Chondrocyte (in vitro differentiated cells): ENCODE data around the gene ZNF488. TPM values are rescaled to one million over a fixed set of nuclear protein-coding genes. Genes with fewer than 3 reads are reported as not detected.

Source experiments
- DNase-seq: peaks from one replicate; pipeline ENCODE4 v3.0.0; 2021; ENCODE audit warnings: mixed read lengths, low spot score
- H3K27ac Mint-ChIP-seq: one replicate; pipeline ENCODE4 v1.8.0; 2021; ENCODE audit warnings: mild to moderate bottlenecking, moderate library complexity, mixed read lengths; ENCODE audit not compliant: unreplicated experiment
- H3K27me3 Mint-ChIP-seq: 2 replicates; pipeline ENCODE4 v1.8.0; 2021; ENCODE audit warnings: low read depth, mixed read lengths
- H3K36me3 Mint-ChIP-seq: 2 replicates; pipeline ENCODE4 v1.8.0; 2021; ENCODE audit warnings: low read depth, mixed read lengths
- H3K4me1 Mint-ChIP-seq: 2 replicates; pipeline ENCODE4 v1.8.0; 2021; ENCODE audit warnings: low read depth, mild to moderate bottlenecking, mixed read lengths
- H3K4me3 Mint-ChIP-seq: one replicate; pipeline ENCODE4 v1.8.0; 2021; ENCODE audit warnings: mild to moderate bottlenecking, moderate library complexity, mixed read lengths; ENCODE audit not compliant: unreplicated experiment
- H3K9me3 Mint-ChIP-seq: 2 replicates; pipeline ENCODE4 v1.8.0; 2021; ENCODE audit warnings: low read depth, mixed read lengths
- CTCF ChIP-seq: fragments of 200-600 bp; sonication (generic); IDR thresholded peaks from 2 replicates; pipeline ENCODE4 v1.5.0; 2021; ENCODE audit warnings: antibody characterized with exemption, mild to moderate bottlenecking, moderate library complexity
- long read RNA-seq: library from polyadenylated mRNA; stranded (forward); transcript quantifications from one replicate; pipeline ENCODE4 v2.0.0, GENCODE V29; 2021
- total RNA-seq: library from RNA; stranded (reverse); gene quantifications from 3 replicates; pipeline ENCODE4 v1.2.1, GENCODE V29; 2021

ZNF488 gene
- 0.10 to 1.1 TPM (median 0.17 TPM) in 3 replicates for total RNA-seq
- long read RNA-seq, partial matches to known transcripts: 0 of 1 reads
- long read RNA-seq, other reads (novel, unspliced or antisense): 0 of 1 reads

GRCh38 chr10:47384148-47384921 lies at the start of gene ZNF488:
ZNF488 (minus strand) TSS chr10:47384293; CDS start chr10:47368829, 15,464 bp downstream.
- Mint-ChIP-seq H3K9me3 (peaks cover 4% of the 10 kb centered on the region), H3K4me1 (peaks cover 10% of the 10 kb centered on the region), H3K4me3 (peak within 1 kb of the TSS; percentile 88), H3K27me3 (peaks cover 20% of the 10 kb centered on the region), H3K27ac (peak within 1 kb of the TSS; percentile 24), H3K36me3 (peaks cover 2% of the 10 kb centered on the region)
- TF ChIP-seq CTCF: peak; percentile 11
- peak; percentile 81 for DNase-seq

- peak; percentile 32 for DNase-seq
- no peak for TF ChIP-seq CTCF
- Mint-ChIP-seq H3K9me3 (peaks cover 6% of the 10 kb centered on the region), H3K36me3 (peaks cover 4% of the 10 kb centered on the region), H3K4me1 (peaks cover 7% of the 10 kb centered on the region), H3K27ac (no peak overlapping the region), H3K27me3 (peaks cover 21% of the 10 kb centered on the region), H3K4me3 (no peak overlapping the region)
Measured at GRCh38 chr10:47425813-47426419, 41.8 kb upstream of the ZNF488 start.

- H3K27me3 Mint-ChIP-seq: peaks cover 6% of the 10 kb centered on the region
- peaks cover 7% of the 10 kb centered on the region for H3K4me1 Mint-ChIP-seq
- H3K9me3 Mint-ChIP-seq: peaks cover 6% of the 10 kb centered on the region
- TF ChIP-seq CTCF: no peak
- no peak for DNase-seq
- peaks cover 4% of the 10 kb centered on the region for H3K36me3 Mint-ChIP-seq
- H3K4me3 Mint-ChIP-seq: no peak overlapping the region
- no peak overlapping the region for H3K27ac Mint-ChIP-seq
Measured at GRCh38 chr10:47424231-47424630, 40.1 kb upstream of the ZNF488 start.

- peak overlapping the region; percentile 49 for H3K27ac Mint-ChIP-seq
- peaks cover 1% of the 10 kb centered on the region for H3K36me3 Mint-ChIP-seq
- no peak for DNase-seq
Measured at GRCh38 chr10:47423476-47423875, 39.4 kb upstream of the ZNF488 start.

More at GRCh38 chr10:47423476-47423875, 39.4 kb upstream of the ZNF488 start:
- no peak for TF ChIP-seq CTCF
- H3K9me3 Mint-ChIP-seq: no peaks in the 10 kb centered on the region
- no peak overlapping the region for H3K4me3 Mint-ChIP-seq
- no peaks in the 10 kb centered on the region for H3K27me3 Mint-ChIP-seq
- peaks cover 7% of the 10 kb centered on the region for H3K4me1 Mint-ChIP-seq
